NCI-H1417 (cell line): Measurements from ENCODE around the gene UBL5.
"Not testable (repeated sequence)": the region's sequence is repeated elsewhere in the genome, so short reads cannot be mapped to it uniquely, and the experiment has no call there.

Experiments
- DNase-seq, 3 experiments: peaks; one replicate each; lab custom pipeline; 2025; lab: John Stamatoyannopoulos, UW

UBL5 gene

GRCh38 chr19:9811139-9811538 is 16.6 kb upstream of the UBL5 start:
- no peak for DNase-seq

- DNase-seq, result peak in 1 of 3 experiments; percentile 55
Observed at GRCh38 chr19:9818175-9818733, 9.5 kb upstream of the UBL5 start.

- DNase-seq, result peak; percentile 99 to 100 (median 99)
Observed at GRCh38 chr19:9818734-9819595, 8.8 kb upstream of the UBL5 start, which contains the start of gene FBXL12. Gene FBXL12 (minus strand): TSS chr19:9819079. CDS start chr19:9818813, 266 bp downstream.

GRCh38 chr19:9819596-9819909 is 8.2 kb upstream of the UBL5 start:
- no peak for DNase-seq

- DNase-seq, result not testable (repeated sequence)
Observed at GRCh38 chr19:9820034-9820433, 7.7 kb upstream of the UBL5 start.

- DNase-seq, result no peak
Observed at GRCh38 chr19:9823816-9824215, 3.9 kb upstream of the UBL5 start.

GRCh38 chr19:9828551-9829063 is 889 bp downstream of the UBL5 start:
- DNase-seq, result no peak

- DNase-seq, result no peak
Observed at GRCh38 chr19:9834307-9834725, 6.6 kb downstream of the UBL5 start.

- DNase-seq, result peak; percentile 94 to 100 (median 99)
Observed at GRCh38 chr19:9834726-9835506, 7.2 kb downstream of the UBL5 start, which contains the start of gene PIN1. Gene PIN1 (plus strand): TSS chr19:9835318. CDS start chr19:9835345, 27 bp downstream.

- peak in 1 of 3 experiments; percentile 33 for DNase-seq
Observed at GRCh38 chr19:9835507-9835949, 7.8 kb downstream of the UBL5 start.

GRCh38 chr19:9836021-9836420 is 8.3 kb downstream of the UBL5 start:
- peak in 1 of 3 experiments; percentile 39 for DNase-seq

GRCh38 chr19:9838324-9838723 is 10.6 kb downstream of the UBL5 start:
- no peak for DNase-seq

GRCh38 chr19:9839415-9839814 is 11.7 kb downstream of the UBL5 start:
- DNase-seq, result no peak

- no peak for DNase-seq
Observed at GRCh38 chr19:9842834-9843625, 15.3 kb downstream of the UBL5 start.

GRCh38 chr19:9843626-9844273 is 16.0 kb downstream of the UBL5 start:
- DNase-seq, result not testable (repeated sequence)

GRCh38 chr19:9847087-9847671 is 19.5 kb downstream of the UBL5 start:
- DNase-seq, result no peak

- DNase-seq, result peak in 2 of 3 experiments; percentile 17 to 47
Observed at GRCh38 chr19:9848060-9848459, 20.3 kb downstream of the UBL5 start.

- peak in 2 of 3 experiments; percentile 5 to 25 for DNase-seq
Observed at GRCh38 chr19:9848762-9849161, 21.0 kb downstream of the UBL5 start.

GRCh38 chr19:9849791-9850190 is 22.1 kb downstream of the UBL5 start:
- DNase-seq, result peak in 2 of 3 experiments; percentile 47 to 65

- peak in 2 of 3 experiments; percentile 59 to 90 for DNase-seq
Observed at GRCh38 chr19:9850235-9850959, 22.7 kb downstream of the UBL5 start.
